ENCODE measurements around the gene HAVCR2.
"Not testable (repeated sequence)": the region's sequence is repeated elsewhere in the genome, so short reads cannot be mapped to it uniquely, and the experiment has no call there.

Gene HAVCR2

DNA sequence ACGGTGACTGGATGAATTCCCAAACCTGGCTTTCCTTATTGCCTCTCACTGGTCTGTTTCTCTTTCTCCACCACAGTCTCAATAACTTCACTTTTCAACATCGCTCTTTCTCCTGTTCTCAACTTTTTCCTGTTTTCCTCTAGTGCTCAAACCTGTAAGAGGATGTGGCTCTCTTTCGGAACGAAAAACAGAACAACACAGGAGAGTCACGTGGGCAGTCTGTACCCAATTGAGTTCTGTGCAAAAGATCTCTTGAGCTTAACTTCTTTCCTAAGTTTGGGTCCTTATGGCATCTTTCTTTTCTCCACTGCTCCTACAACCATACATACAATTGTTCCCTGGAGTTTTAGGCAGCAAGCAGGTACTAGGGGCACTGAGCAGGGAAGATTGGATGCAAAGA, 58.8 kb downstream of the HAVCR2 start:
- Histone ChIP-seq H4K20me1 (ENCODE audit: insufficient read depth, low read length) (no peaks in the 10 kb centered on the region), H3K27me3 (ENCODE audit: insufficient read depth, low read length, poor library complexity) (peaks cover 4% of the 10 kb centered on the region), H3K4me2 (ENCODE audit: insufficient read depth, low read length) (no peak overlapping the region), H3K9ac (ENCODE audit: low read depth, low read length) (no peak overlapping the region), H3K36me3 (ENCODE audit: insufficient read depth, low read length) (no peaks in the 10 kb centered on the region), H3K4me1 (ENCODE audit: insufficient read depth, low read length) (no peaks in the 10 kb centered on the region), H2AFZ (ENCODE audit: low read depth, low read length) (no peak overlapping the region), H3K27ac (ENCODE audit: low read length) (no peak overlapping the region), H3K4me3 (ENCODE audit: low read depth in 1 of 2, low read length in 2 of 2) (no peak overlapping the region), H3K79me2 (ENCODE audit: insufficient read depth, low read length) (no peaks in the 10 kb centered on the region), H3K9me3 (ENCODE audit: insufficient read depth, low read length, severe bottlenecking) (no peaks in the 10 kb centered on the region)
- DNase-seq (no peak), ATAC-seq (ENCODE audit: insufficient read depth, low read depth) (no peak)
- no peak for TF ChIP-seq EZH2 (IDR thresholded peaks at IDR 0.05; ENCODE audit: borderline replicate concordance, low read depth, low read length, severe bottlenecking)
- TF ChIP-seq, protein P1, sequence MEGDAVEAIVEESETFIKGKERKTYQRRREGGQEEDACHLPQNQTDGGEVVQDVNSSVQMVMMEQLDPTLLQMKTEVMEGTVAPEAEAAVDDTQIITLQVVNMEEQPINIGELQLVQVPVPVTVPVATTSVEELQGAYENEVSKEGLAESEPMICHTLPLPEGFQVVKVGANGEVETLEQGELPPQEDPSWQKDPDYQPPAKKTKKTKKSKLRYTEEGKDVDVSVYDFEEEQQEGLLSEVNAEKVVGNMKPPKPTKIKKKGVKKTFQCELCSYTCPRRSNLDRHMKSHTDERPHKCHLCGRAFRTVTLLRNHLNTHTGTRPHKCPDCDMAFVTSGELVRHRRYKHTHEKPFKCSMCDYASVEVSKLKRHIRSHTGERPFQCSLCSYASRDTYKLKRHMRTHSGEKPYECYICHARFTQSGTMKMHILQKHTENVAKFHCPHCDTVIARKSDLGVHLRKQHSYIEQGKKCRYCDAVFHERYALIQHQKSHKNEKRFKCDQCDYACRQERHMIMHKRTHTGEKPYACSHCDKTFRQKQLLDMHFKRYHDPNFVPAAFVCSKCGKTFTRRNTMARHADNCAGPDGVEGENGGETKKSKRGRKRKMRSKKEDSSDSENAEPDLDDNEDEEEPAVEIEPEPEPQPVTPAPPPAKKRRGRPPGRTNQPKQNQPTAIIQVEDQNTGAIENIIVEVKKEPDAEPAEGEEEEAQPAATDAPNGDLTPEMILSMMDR (IDR thresholded peaks at IDR 0.05; ENCODE audit: borderline replicate concordance, extremely low read depth, low read length, poor library complexity, severe bottlenecking): no peak

DNA sequence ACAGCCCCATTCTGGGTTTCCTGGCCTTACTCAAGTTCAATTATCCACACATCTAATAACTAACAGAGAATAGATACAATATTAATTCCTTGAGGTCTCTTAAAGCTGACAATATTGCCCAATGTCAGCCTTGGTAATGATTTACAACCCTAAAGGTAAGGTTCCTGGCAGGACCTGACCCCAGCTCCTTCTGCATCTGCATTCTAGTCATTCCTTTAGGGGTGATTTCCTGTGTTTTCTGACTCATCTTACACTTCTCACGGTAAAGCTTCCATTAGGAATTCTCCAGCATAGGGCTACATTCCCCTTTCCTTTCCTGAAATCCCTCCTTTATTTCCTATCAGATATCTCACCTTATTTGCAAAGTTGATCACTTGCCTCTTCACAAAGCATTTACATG, 59.2 kb downstream of the HAVCR2 start:
- ATAC-seq (ENCODE audit: insufficient read depth, low read depth) (no peak), DNase-seq (no peak)
- Histone ChIP-seq H3K4me3 (ENCODE audit: low read depth in 1 of 2, low read length in 2 of 2) (no peak overlapping the region), H3K36me3 (ENCODE audit: insufficient read depth, low read length) (no peaks in the 10 kb centered on the region), H3K27ac (ENCODE audit: low read length) (no peak overlapping the region), H4K20me1 (ENCODE audit: insufficient read depth, low read length) (no peaks in the 10 kb centered on the region), H3K79me2 (ENCODE audit: insufficient read depth, low read length) (no peaks in the 10 kb centered on the region), H3K9me3 (ENCODE audit: insufficient read depth, low read length, severe bottlenecking) (no peaks in the 10 kb centered on the region), H3K9ac (ENCODE audit: low read depth, low read length) (no peak overlapping the region), H3K27me3 (ENCODE audit: insufficient read depth, low read length, poor library complexity) (peaks cover 4% of the 10 kb centered on the region), H2AFZ (ENCODE audit: low read depth, low read length) (no peak overlapping the region), H3K4me1 (ENCODE audit: insufficient read depth, low read length) (no peaks in the 10 kb centered on the region), H3K4me2 (ENCODE audit: insufficient read depth, low read length) (no peak overlapping the region)
- TF ChIP-seq, protein P1 (IDR thresholded peaks at IDR 0.05; ENCODE audit: borderline replicate concordance, extremely low read depth, low read length, poor library complexity, severe bottlenecking): no peak
- TF ChIP-seq EZH2 (IDR thresholded peaks at IDR 0.05; ENCODE audit: borderline replicate concordance, low read depth, low read length, severe bottlenecking): no peak

DNA sequence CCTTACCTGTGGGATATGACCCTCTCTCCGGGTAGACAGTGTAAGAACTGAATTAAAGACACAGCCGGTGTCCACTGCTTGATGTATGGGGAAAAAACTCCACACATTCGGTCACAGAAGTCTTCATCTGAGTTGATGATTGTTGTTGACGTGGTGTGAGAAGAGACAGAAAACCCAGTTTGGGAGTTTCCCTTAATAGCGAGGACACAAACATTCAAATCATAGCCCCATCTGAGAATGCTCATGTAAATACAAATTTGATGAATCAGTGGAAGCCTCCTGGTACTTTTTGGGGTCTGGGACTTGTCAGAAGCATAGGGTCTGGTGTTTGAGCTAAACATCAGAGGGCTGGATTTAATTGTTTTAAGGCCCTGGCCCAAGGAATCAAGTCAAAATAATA, 60.9 kb downstream of the HAVCR2 start:
- H3K79me2 ChIP-seq (ENCODE audit: insufficient read depth, low read length): no peaks in the 10 kb centered on the region
- no peaks in the 10 kb centered on the region for H3K9me3 ChIP-seq (ENCODE audit: insufficient read depth, low read length, severe bottlenecking)
- H3K27me3 ChIP-seq (ENCODE audit: insufficient read depth, low read length, poor library complexity): peaks cover 4% of the 10 kb centered on the region
- H3K4me1 ChIP-seq (ENCODE audit: insufficient read depth, low read length): no peaks in the 10 kb centered on the region
- H4K20me1 ChIP-seq (ENCODE audit: insufficient read depth, low read length): no peaks in the 10 kb centered on the region
- no peak overlapping the region for H3K9ac ChIP-seq (ENCODE audit: low read depth, low read length)
- no peak for DNase-seq
- no peak overlapping the region for H2AFZ ChIP-seq (ENCODE audit: low read depth, low read length)
- H3K4me3 ChIP-seq (ENCODE audit: low read depth in 1 of 2, low read length in 2 of 2): no peak overlapping the region
- no peak for TF ChIP-seq EZH2 (IDR thresholded peaks at IDR 0.05; ENCODE audit: borderline replicate concordance, low read depth, low read length, severe bottlenecking)
- TF ChIP-seq, protein P1 (IDR thresholded peaks at IDR 0.05; ENCODE audit: borderline replicate concordance, extremely low read depth, low read length, poor library complexity, severe bottlenecking): no peak
- no peak for ATAC-seq (ENCODE audit: insufficient read depth, low read depth)
- no peak overlapping the region for H3K27ac ChIP-seq (ENCODE audit: low read length)
- no peaks in the 10 kb centered on the region for H3K36me3 ChIP-seq (ENCODE audit: insufficient read depth, low read length)
- no peak overlapping the region for H3K4me2 ChIP-seq (ENCODE audit: insufficient read depth, low read length)

GRCh38 chr5:157047016-157047415, 61.8 kb downstream of the HAVCR2 start:
- H3K36me3 ChIP-seq (ENCODE audit: insufficient read depth, low read length); H3K27ac ChIP-seq (ENCODE audit: low read length); H3K9ac ChIP-seq (ENCODE audit: low read depth, low read length); ATAC-seq (ENCODE audit: insufficient read depth, low read depth); DNase-seq; H3K4me1 ChIP-seq (ENCODE audit: insufficient read depth, low read length); H3K79me2 ChIP-seq (ENCODE audit: insufficient read depth, low read length); H3K4me2 ChIP-seq (ENCODE audit: insufficient read depth, low read length); H3K4me3 ChIP-seq (ENCODE audit: low read depth in 1 of 2, low read length in 2 of 2); H4K20me1 ChIP-seq (ENCODE audit: insufficient read depth, low read length); H3K27me3 ChIP-seq (ENCODE audit: insufficient read depth, low read length, poor library complexity); H2AFZ ChIP-seq (ENCODE audit: low read depth, low read length); H3K9me3 ChIP-seq (ENCODE audit: insufficient read depth, low read length, severe bottlenecking): not testable (repeated sequence)
